Gastrocnemius medialis (tissue), 4 donors: ENCODE results near the gene TFDP2. TPM values are rescaled to one million over a fixed set of nuclear protein-coding genes. Genes with fewer than 3 reads are reported as not detected.
"Not testable (repeated sequence)": the region's sequence is repeated elsewhere in the genome, so short reads cannot be mapped to it uniquely, and the experiment has no call there.

Source experiments
- ATAC-seq, 2 donors: fragments of 150-250 bp; one replicate each; pipeline ENCODE4 v1.9.1; 2016
- DNase-seq, 2 donors: peaks; one replicate each; pipeline ENCODE4 v3.0.0-alpha.2; 2019
- H3K27ac ChIP-seq, 4 donors: fragments of 200-600 bp; sonication (generic); 1 replicate in 1 of 4; 2 replicates in 3 of 4; pipeline ENCODE4 v1.5.1; 2016 to 2018; ENCODE audit warnings: mild to moderate bottlenecking in 2 of 4, moderate library complexity in 1 of 4
- H3K27me3 ChIP-seq, 3 donors: fragments of 200-600 bp; sonication (generic) in 2 of 3; 1 replicate in 1 of 3; 2 replicates in 2 of 3; pipeline versions ENCODE4 v1.5.1 to v1.6.0; 2016 to 2019; ENCODE audit warnings: mild to moderate bottlenecking in 1 of 3, moderate library complexity in 1 of 3
- H3K36me3 ChIP-seq, 2 donors: fragments of 200-600 bp; sonication (generic) in 1 of 2; one replicate each; pipeline ENCODE4 v1.5.1; 2017 to 2018
- H3K4me1 ChIP-seq, 2 donors: fragments of 200-600 bp; sonication (generic) in 1 of 2; one replicate each; pipeline ENCODE4 v1.5.1; 2016 to 2017; ENCODE audit warnings: mild to moderate bottlenecking in 2 of 2
- H3K4me3 ChIP-seq, 4 donors: fragments of 200-600 bp; sonication (generic) in 3 of 4; 1 replicate in 1 of 4; 2 replicates in 3 of 4; pipeline ENCODE4 v1.5.1; 2016 to 2019; ENCODE audit warnings: mild to moderate bottlenecking in 2 of 4
- H3K9me3 ChIP-seq, 3 donors: fragments of 200-600 bp; sonication (generic) in 2 of 3; 1 replicate in 1 of 3; 2 replicates in 2 of 3; pipeline ENCODE4 v1.5.1; 2016 to 2019
- CTCF ChIP-seq, 5 experiments: fragments of 450-650 bp in 3 of 5; fragments of 200-600 bp in 2 of 5; sonication (generic) in 2 of 5; IDR thresholded peaks in 4 of 5; conservative IDR thresholded peaks in 1 of 5; 1 replicate in 4 of 5; 2 replicates in 1 of 5; pipeline ENCODE4 v1.5.1; 2016 to 2019; ENCODE audit warnings: antibody characterized with exemption in 5 of 5, mild to moderate bottlenecking in 3 of 5, moderate library complexity in 3 of 5
- POLR2A ChIP-seq, 2 donors: fragments of 450-650 bp; IDR thresholded peaks; one replicate each; pipeline ENCODE4 v1.6.1; 2017; ENCODE audit warnings: antibody characterized with exemption in 2 of 2, mild to moderate bottlenecking in 2 of 2, moderate library complexity in 2 of 2
- in situ Hi-C, 4 donors: fragments of 200-750 bp; cut with MboI; loops; one replicate each; pipeline versions ENCODE4 v1.15.0 to v1.8.0; 2017; ENCODE audit warnings: low sequenced_read_pairs in 4 of 4
- intact Hi-C: fragments of 100-400 bp; cut with DNase I; formaldehyde crosslinking; loops from one replicate; pipeline ENCODE4 v1.15.1; 2023; ENCODE audit warnings: low total_unique reads
- total RNA-seq, 4 donors: library from RNA; depleted of rRNA; stranded (reverse); fragments of >200 nt; gene quantifications; one replicate each; pipeline versions ENCODE4 v1.1.0 to v1.2.3, GENCODE V29; 2016

The TFDP2 gene
- total RNA-seq, 4 donors from 2014 or later = 43.0 to 125 (median 52.4) TPM

- no peak overlapping the region for H3K4me3 ChIP-seq
- no peaks in the 10 kb centered on the region for H3K9me3 ChIP-seq
- TF ChIP-seq CTCF (IDR thresholded peaks at IDR 0.05 in 4 of 5, conservative IDR thresholded peaks at IDR 0.05 in 1 of 5) (no peak), POLR2A (IDR thresholded peaks at IDR 0.05) (no peak)
- no peak overlapping the region for H3K27ac ChIP-seq
- no peaks in the 10 kb centered on the region for H3K4me1 ChIP-seq
- H3K36me3 ChIP-seq = no peaks in the 10 kb centered on the region
- H3K27me3 ChIP-seq = no peaks in the 10 kb centered on the region
- in situ Hi-C loops (no loop called here), intact Hi-C loops (no loop called here)
- ATAC-seq = no peak
- DNase-seq = no peak
Observed at GRCh38 chr3:141986548-141987107, 162.7 kb downstream of the TFDP2 start.

GRCh38 chr3:141981084-141981483 is 168.3 kb downstream of the TFDP2 start:
- DNase-seq (no peak), ATAC-seq (no peak)
- no peaks in the 10 kb centered on the region for H3K27me3 ChIP-seq
- H3K4me1 ChIP-seq = no peaks in the 10 kb centered on the region
- H3K36me3 ChIP-seq = peaks cover 0 to 5% of the 10 kb centered on the region in 2 donors
- H3K9me3 ChIP-seq = no peaks in the 10 kb centered on the region
- in situ Hi-C loops (no loop called here), intact Hi-C loops (no loop called here)
- H3K27ac ChIP-seq = no peak overlapping the region
- TF ChIP-seq POLR2A (IDR thresholded peaks at IDR 0.05) = no peak
- no peak for TF ChIP-seq CTCF (IDR thresholded peaks at IDR 0.05 in 4 of 5, conservative IDR thresholded peaks at IDR 0.05 in 1 of 5)
- no peak overlapping the region for H3K4me3 ChIP-seq

- no peak for ATAC-seq
- H3K9me3 ChIP-seq = no peaks in the 10 kb centered on the region
- no peaks in the 10 kb centered on the region for H3K4me1 ChIP-seq
- no peak for DNase-seq
- no peak overlapping the region for H3K4me3 ChIP-seq
- intact Hi-C loops = no loop called here
- H3K27me3 ChIP-seq = no peaks in the 10 kb centered on the region
- peaks cover 0 to 6% of the 10 kb centered on the region in 2 donors for H3K36me3 ChIP-seq
- H3K27ac ChIP-seq = no peak overlapping the region
- no peak for TF ChIP-seq CTCF (IDR thresholded peaks at IDR 0.05 in 4 of 5, conservative IDR thresholded peaks at IDR 0.05 in 1 of 5)
- in situ Hi-C loops = no loop called here
Observed at GRCh38 chr3:141979050-141979671, 170.2 kb downstream of the TFDP2 start.

- H3K4me3 ChIP-seq, H3K4me1 ChIP-seq, H3K27ac ChIP-seq, intact Hi-C loops, ATAC-seq, H3K9me3 ChIP-seq, DNase-seq, H3K27me3 ChIP-seq: not testable (repeated sequence)
- H3K36me3 ChIP-seq = peaks cover 0 to 10% of the 10 kb centered on the region in 2 donors
- in situ Hi-C loops = loop anchor here in 3 of 4 donors (25.0 kb wide), 1 partner anchor 313 kb away; no protein-coding TSS in a partner anchor
Observed at GRCh38 chr3:141974777-141975176, 174.6 kb downstream of the TFDP2 start.

GRCh38 chr3:141972399-141972798 is 176.9 kb downstream of the TFDP2 start:
- Histone ChIP-seq H3K4me1 (no peaks in the 10 kb centered on the region), H3K9me3 (no peaks in the 10 kb centered on the region), H3K36me3 (peaks cover 0 to 15% of the 10 kb centered on the region in 2 donors), H3K27me3 (no peaks in the 10 kb centered on the region), H3K4me3 (no peak overlapping the region), H3K27ac (no peak overlapping the region)
- DNase-seq = no peak
- TF ChIP-seq CTCF (IDR thresholded peaks at IDR 0.05 in 4 of 5, conservative IDR thresholded peaks at IDR 0.05 in 1 of 5) (no peak), POLR2A (IDR thresholded peaks at IDR 0.05) (no peak)
- intact Hi-C loops = no loop called here
- in situ Hi-C loops = loop anchor here in 3 of 4 donors (25.0 kb wide), 1 partner anchor 315 kb away; no protein-coding TSS in a partner anchor
- ATAC-seq = no peak
